Activated T-cell treated with anti-CD3 and anti-CD28 coated beads, Interleukin-2, amount 50 U/mL, for 4 hours (primary cell): ENCODE results near the gene ACSM5. TPM values are rescaled to one million over a fixed set of nuclear protein-coding genes. Genes with fewer than 3 reads are reported as not detected.
"Not testable (repeated sequence)": the region's sequence is repeated elsewhere in the genome, so short reads cannot be mapped to it uniquely, and the experiment has no call there.

ENCODE experiments used
- ATAC-seq, 2 donors: fragments of 200-7000 bp; cut with Tn5 transposase; one replicate each; pipeline ENCODE4 v1.10.0; 2021
- DNase-seq: peaks from one replicate; pipeline ENCODE4 v3.0.0-alpha.2; 2020
- H3K27me3 Mint-ChIP-seq: one replicate; pipeline ENCODE4 v1.8.0; 2021; ENCODE audit warnings: low read depth, mixed read lengths
- H3K36me3 Mint-ChIP-seq: one replicate; pipeline ENCODE4 v1.8.0; 2022; ENCODE audit warnings: mixed read lengths; ENCODE audit not compliant: insufficient read depth
- H3K4me1 Mint-ChIP-seq: one replicate; pipeline ENCODE4 v1.8.0; 2021; ENCODE audit warnings: low read depth, mixed read lengths
- H3K4me3 Mint-ChIP-seq: one replicate; pipeline ENCODE4 v1.8.0; 2021; ENCODE audit warnings: mild to moderate bottlenecking, moderate library complexity, mixed read lengths
- H3K9me3 Mint-ChIP-seq: one replicate; pipeline ENCODE4 v1.8.0; 2021; ENCODE audit warnings: mixed read lengths
- total RNA-seq, 3 donors: library from RNA; stranded (reverse); gene quantifications; one replicate each; pipeline ENCODE4 v1.2.1, GENCODE V29; 2021

The ACSM5 gene
- total RNA-seq, 3 donors from 2014 or later: not detected

GRCh38 chr16:20451364-20451763 is 42.0 kb downstream of the ACSM5 start, which contains the start of gene ACSM2A:
TSS of gene ACSM2A (plus strand) at chr16:20451521. CDS start at chr16:20460115, 8,594 bp downstream.
- not testable (repeated sequence) for ATAC-seq, H3K4me1 Mint-ChIP-seq, H3K4me3 Mint-ChIP-seq, H3K36me3 Mint-ChIP-seq, H3K27me3 Mint-ChIP-seq, H3K9me3 Mint-ChIP-seq, DNase-seq

- not testable (repeated sequence) for H3K4me1 Mint-ChIP-seq, ATAC-seq, H3K4me3 Mint-ChIP-seq, H3K9me3 Mint-ChIP-seq, H3K36me3 Mint-ChIP-seq, DNase-seq, H3K27me3 Mint-ChIP-seq
These were observed 44.3 kb downstream of the ACSM5 start for GRCh38 chr16:20453633-20454032.

- not testable (repeated sequence) for ATAC-seq, H3K4me3 Mint-ChIP-seq, DNase-seq, H3K4me1 Mint-ChIP-seq, H3K36me3 Mint-ChIP-seq, H3K9me3 Mint-ChIP-seq, H3K27me3 Mint-ChIP-seq
These were observed 49.9 kb downstream of the ACSM5 start for GRCh38 chr16:20459227-20459626.

GRCh38 chr16:20460313-20460712 is 51.0 kb downstream of the ACSM5 start:
- not testable (repeated sequence) for H3K4me1 Mint-ChIP-seq, H3K4me3 Mint-ChIP-seq, DNase-seq, H3K36me3 Mint-ChIP-seq, H3K9me3 Mint-ChIP-seq, ATAC-seq, H3K27me3 Mint-ChIP-seq

GRCh38 chr16:20468954-20469353 is 59.6 kb downstream of the ACSM5 start:
- DNase-seq, ATAC-seq, H3K36me3 Mint-ChIP-seq, H3K9me3 Mint-ChIP-seq, H3K27me3 Mint-ChIP-seq, H3K4me3 Mint-ChIP-seq, H3K4me1 Mint-ChIP-seq: not testable (repeated sequence)

GRCh38 chr16:20469930-20470329 is 60.6 kb downstream of the ACSM5 start:
- H3K4me3 Mint-ChIP-seq, H3K4me1 Mint-ChIP-seq, H3K27me3 Mint-ChIP-seq, DNase-seq, H3K36me3 Mint-ChIP-seq: not testable (repeated sequence)
- peak; percentile 50 to 69 for ATAC-seq
- H3K9me3 Mint-ChIP-seq: peaks cover 15% of the 10 kb centered on the region

- not testable (repeated sequence) for DNase-seq, H3K27me3 Mint-ChIP-seq, H3K4me3 Mint-ChIP-seq, H3K4me1 Mint-ChIP-seq, H3K36me3 Mint-ChIP-seq
- ATAC-seq: peak; percentile 28 to 43
- H3K9me3 Mint-ChIP-seq: peaks cover 15% of the 10 kb centered on the region
These were observed 61.4 kb downstream of the ACSM5 start for GRCh38 chr16:20470732-20471131.

GRCh38 chr16:20477188-20477744 is 67.9 kb downstream of the ACSM5 start:
- H3K4me1 Mint-ChIP-seq, H3K36me3 Mint-ChIP-seq, H3K4me3 Mint-ChIP-seq, H3K27me3 Mint-ChIP-seq, DNase-seq, H3K9me3 Mint-ChIP-seq, ATAC-seq: not testable (repeated sequence)

GRCh38 chr16:20483989-20484388 is 74.7 kb downstream of the ACSM5 start:
- not testable (repeated sequence) for H3K4me1 Mint-ChIP-seq, H3K4me3 Mint-ChIP-seq

GRCh38 chr16:20484726-20485125 is 75.4 kb downstream of the ACSM5 start:
- Mint-ChIP-seq H3K4me3 (no peak overlapping the region), H3K9me3 (no peaks in the 10 kb centered on the region), H3K27me3 (peaks cover 3% of the 10 kb centered on the region), H3K4me1 (no peaks in the 10 kb centered on the region), H3K36me3 (no peaks in the 10 kb centered on the region)
- DNase-seq (no peak), ATAC-seq (no peak)

More at GRCh38 chr16:20483989-20484388, 74.7 kb downstream of the ACSM5 start:
- H3K9me3 Mint-ChIP-seq, ATAC-seq, H3K27me3 Mint-ChIP-seq, H3K36me3 Mint-ChIP-seq, DNase-seq: not testable (repeated sequence)

GRCh38 chr16:20485408-20485807 is 76.1 kb downstream of the ACSM5 start:
- DNase-seq (no peak), ATAC-seq (no peak)
- Mint-ChIP-seq H3K36me3 (no peaks in the 10 kb centered on the region), H3K4me3 (no peak overlapping the region), H3K27me3 (peaks cover 3% of the 10 kb centered on the region), H3K4me1 (no peaks in the 10 kb centered on the region), H3K9me3 (no peaks in the 10 kb centered on the region)

Other genes starting within 250 kb of the ACSM5 start
- gene GP2, start 82.0 kb upstream of the ACSM5 start, total RNA-seq: 1 to 10 TPM; 4.2 to 7.8 (median 6.6) TPM
- gene UMOD, start 56.8 kb upstream of the ACSM5 start, total RNA-seq: not detected
- not detected for gene PDILT, start 4.8 kb upstream of the ACSM5 start, total RNA-seq
- gene ACSM2A, start 42.0 kb downstream of the ACSM5 start, total RNA-seq: under 1 TPM in 2 of 3 donors, not detected in 1; 0.14 to 0.24 TPM
- under 1 TPM in 1 of 3 donors, not detected in 2; 0.22 TPM for gene ACSM2B, start 166.8 kb downstream of the ACSM5 start, total RNA-seq